GM18498 (cell line): ENCODE results near the gene SLF1.

Experiments used
- ATAC-seq: cut with Tn5 transposase; IDR thresholded peaks from one replicate; pipeline ENCODE4 v1.9.1; 2021; ENCODE audit warnings: mild to moderate bottlenecking, moderate library complexity; ENCODE audit not compliant: unreplicated experiment

SLF1 gene

GRCh38 chr5:94660506-94660905 lies 42.0 kb downstream of the SLF1 start:
- no peak for ATAC-seq

- ATAC-seq, result no peak
Measured at GRCh38 chr5:94661086-94661485, 42.6 kb downstream of the SLF1 start.

GRCh38 chr5:94667937-94668336 lies 49.5 kb downstream of the SLF1 start:
- no peak for ATAC-seq

GRCh38 chr5:94670726-94671125 lies 52.3 kb downstream of the SLF1 start:
- ATAC-seq, result no peak

GRCh38 chr5:94672746-94673145 lies 54.3 kb downstream of the SLF1 start:
- no peak for ATAC-seq

- no peak for ATAC-seq
Measured at GRCh38 chr5:94674490-94675382, 56.3 kb downstream of the SLF1 start.

GRCh38 chr5:94675965-94676618 lies 57.6 kb downstream of the SLF1 start:
- ATAC-seq, result no peak

GRCh38 chr5:94682814-94683520 lies 64.5 kb downstream of the SLF1 start:
- no peak for ATAC-seq

- ATAC-seq, result no peak
Measured at GRCh38 chr5:94689908-94690307, 71.4 kb downstream of the SLF1 start.

- ATAC-seq, result no peak
Measured at GRCh38 chr5:94690778-94691177, 72.3 kb downstream of the SLF1 start.

- ATAC-seq, result no peak
Measured at GRCh38 chr5:94691291-94691690, 72.8 kb downstream of the SLF1 start.

- no peak for ATAC-seq
Measured at GRCh38 chr5:94691949-94692348, 73.5 kb downstream of the SLF1 start.

GRCh38 chr5:94692581-94692980 lies 74.1 kb downstream of the SLF1 start:
- ATAC-seq, result no peak

- peak; percentile 79 for ATAC-seq
Measured at GRCh38 chr5:94693043-94693822, 74.8 kb downstream of the SLF1 start.

GRCh38 chr5:94693845-94694370 lies 75.4 kb downstream of the SLF1 start:
- ATAC-seq, result no peak

GRCh38 chr5:94694671-94695070 lies 76.2 kb downstream of the SLF1 start:
- ATAC-seq, result no peak

- ATAC-seq, result no peak
Measured at GRCh38 chr5:94698197-94698596, 79.7 kb downstream of the SLF1 start.

GRCh38 chr5:94699562-94699961 lies 81.1 kb downstream of the SLF1 start:
- ATAC-seq, result no peak

GRCh38 chr5:94700592-94700991 lies 82.1 kb downstream of the SLF1 start:
- ATAC-seq, result peak; percentile 86

- ATAC-seq, result peak; percentile 65
Measured at GRCh38 chr5:94702729-94703128, 84.3 kb downstream of the SLF1 start.

- ATAC-seq, result no peak
Measured at GRCh38 chr5:94705427-94705826, 87.0 kb downstream of the SLF1 start.
